Mesendoderm (in vitro differentiated cells): Measurements from ENCODE around the gene LIF.

Experiments
- DNase-seq: peaks from one replicate; pipeline ENCODE4 v3.0.0; 2013
- H2AK5ac ChIP-seq: 2 replicates; pipeline ENCODE4 v1.6.1; 2013; ENCODE audit warnings: low read length, inconsistent platforms
- H2BK120ac ChIP-seq: 2 replicates; pipeline ENCODE4 v1.6.1; 2013; ENCODE audit warnings: low read depth, mild to moderate bottlenecking, low read length, moderate library complexity, mixed read lengths
- H2BK15ac ChIP-seq: replicated peaks from 2 replicates; pipeline ENCODE4 v1.6.1; 2013; ENCODE audit warnings: low read depth, mild to moderate bottlenecking, moderate library complexity
- H2BK5ac ChIP-seq: 2 replicates; pipeline ENCODE4 v1.6.1; 2013; ENCODE audit warnings: low read length, inconsistent platforms
- H3K18ac ChIP-seq: 2 replicates; pipeline ENCODE4 v1.6.1; 2013; ENCODE audit warnings: mild to moderate bottlenecking, low read length, mixed read lengths
- H3K23ac ChIP-seq: one replicate; pipeline ENCODE4 v1.6.1; 2013; ENCODE audit warnings: low read length
- H3K27ac ChIP-seq: 2 replicates; pipeline ENCODE4 v1.5.1; 2013; ENCODE audit warnings: low read depth, mild to moderate bottlenecking, inconsistent platforms, low read length, moderate library complexity
- H3K27me3 ChIP-seq: 2 replicates; pipeline ENCODE4 v1.6.1; 2013; ENCODE audit warnings: low read length, control low read depth, mild to moderate bottlenecking, inconsistent platforms; ENCODE audit not compliant: insufficient read depth, poor library complexity
- H3K36me3 ChIP-seq: 2 replicates; pipeline ENCODE4 v1.6.1; 2013; ENCODE audit warnings: low read length, inconsistent platforms; ENCODE audit not compliant: control insufficient read depth, insufficient read depth
- H3K4ac ChIP-seq: one replicate; pipeline ENCODE4 v1.6.1; 2013; ENCODE audit warnings: low read depth, mild to moderate bottlenecking, low read length, moderate library complexity
- H3K4me1 ChIP-seq: 2 replicates; pipeline ENCODE4 v1.6.1; 2013; ENCODE audit warnings: low read depth, low read length, inconsistent platforms; ENCODE audit not compliant: control insufficient read depth
- H3K4me2 ChIP-seq: 2 replicates; pipeline ENCODE4 v1.6.1; 2013; ENCODE audit warnings: low read length
- H3K4me3 ChIP-seq: 2 replicates; pipeline ENCODE4 v1.5.1; 2013; ENCODE audit warnings: mild to moderate bottlenecking, low read length
- H3K56ac ChIP-seq: one replicate; pipeline ENCODE4 v1.6.1; 2013; ENCODE audit warnings: low read length
- H3K79me1 ChIP-seq: 2 replicates; pipeline ENCODE4 v1.6.1; 2013; ENCODE audit warnings: low read length, inconsistent platforms
- H3K79me2 ChIP-seq: 2 replicates; pipeline ENCODE4 v1.6.1; 2013; ENCODE audit warnings: mild to moderate bottlenecking, low read length; ENCODE audit not compliant: control insufficient read depth, insufficient read depth
- H3K9ac ChIP-seq: 2 replicates; pipeline ENCODE4 v1.6.1; 2013; ENCODE audit warnings: low read length, inconsistent platforms
- H4K5ac ChIP-seq: one replicate; pipeline ENCODE4 v1.6.1; 2013; ENCODE audit warnings: low read length
- H4K8ac ChIP-seq: one replicate; pipeline ENCODE4 v1.6.1; 2013; ENCODE audit warnings: low read depth, mild to moderate bottlenecking, control low read depth, low read length, moderate library complexity
- WGBS: extraction: QIAGEN DNeasy Blood & Tissue Kit; methylation state at CpG from one replicate; pipeline ENCODE4 v1.1.7; 2013; ENCODE audit warnings: low lambda C conversion rate, missing lambda C conversion rate; ENCODE audit not compliant: insufficient coverage; ENCODE audit errors: extremely low coverage; 5-methylcytosine and 5-hydroxymethylcytosine counted together

LIF gene

GRCh38 chr22:30205281-30206115, 41.1 kb downstream of the LIF start:
- Histone ChIP-seq H3K36me3 (no peaks in the 10 kb centered on the region), H3K4me2 (no peak overlapping the region), H2AK5ac (no peak overlapping the region), H2BK120ac (no peak overlapping the region), H3K27me3 (no peaks in the 10 kb centered on the region), H3K79me1 (no peaks in the 10 kb centered on the region), H3K18ac (no peak overlapping the region), H3K4me1 (no peaks in the 10 kb centered on the region), H2BK15ac (no peak overlapping the region), H3K4me3 (no peak overlapping the region), H3K23ac (no peak overlapping the region), H3K4ac (no peak overlapping the region), H3K27ac (no peak overlapping the region), H3K79me2 (no peaks in the 10 kb centered on the region), H4K5ac (no peak overlapping the region), H3K56ac (no peak overlapping the region), H3K9ac (no peak overlapping the region), H2BK5ac (no peak overlapping the region), H4K8ac (no peak overlapping the region)
- no CpG with 5 or more reads among the region's 25 CpGs for WGBS
- DNase-seq, result peak; percentile 53

GRCh38 chr22:30204742-30205111, 41.8 kb downstream of the LIF start:
- Histone ChIP-seq H3K23ac (no peak overlapping the region), H3K79me2 (no peaks in the 10 kb centered on the region), H2BK15ac (no peak overlapping the region), H3K4me3 (no peak overlapping the region), H3K18ac (no peak overlapping the region), H3K36me3 (no peaks in the 10 kb centered on the region), H2AK5ac (no peak overlapping the region), H3K4me2 (no peak overlapping the region), H3K4ac (no peak overlapping the region), H3K79me1 (no peaks in the 10 kb centered on the region), H3K27me3 (no peaks in the 10 kb centered on the region), H4K5ac (no peak overlapping the region), H4K8ac (no peak overlapping the region), H3K9ac (no peak overlapping the region), H3K4me1 (no peaks in the 10 kb centered on the region), H2BK5ac (no peak overlapping the region), H2BK120ac (no peak overlapping the region), H3K56ac (no peak overlapping the region), H3K27ac (no peak overlapping the region)
- no peak for DNase-seq
- WGBS, result no CpG with 5 or more reads among the region's 10 CpGs

- no peaks in the 10 kb centered on the region for H3K79me1 ChIP-seq
- H3K4ac ChIP-seq, result no peak overlapping the region
- H2AK5ac ChIP-seq, result no peak overlapping the region
- no peak for DNase-seq
- no peak overlapping the region for H3K4me3 ChIP-seq
- H2BK15ac ChIP-seq, result no peak overlapping the region
- no peak overlapping the region for H3K27ac ChIP-seq
- H3K56ac ChIP-seq, result no peak overlapping the region
- H3K9ac ChIP-seq, result no peak overlapping the region
- no peaks in the 10 kb centered on the region for H3K79me2 ChIP-seq
- no peak overlapping the region for H3K18ac ChIP-seq
- H3K4me1 ChIP-seq, result no peaks in the 10 kb centered on the region
- H3K36me3 ChIP-seq, result no peaks in the 10 kb centered on the region
- WGBS, result no CpG with 5 or more reads among the region's 7 CpGs
- H3K27me3 ChIP-seq, result no peaks in the 10 kb centered on the region
- H4K8ac ChIP-seq, result no peak overlapping the region
- H2BK5ac ChIP-seq, result no peak overlapping the region
- H2BK120ac ChIP-seq, result no peak overlapping the region
- H4K5ac ChIP-seq, result no peak overlapping the region
- H3K4me2 ChIP-seq, result no peak overlapping the region
- H3K23ac ChIP-seq, result no peak overlapping the region
Measured at GRCh38 chr22:30204015-30204741, 42.4 kb downstream of the LIF start.

DNA sequence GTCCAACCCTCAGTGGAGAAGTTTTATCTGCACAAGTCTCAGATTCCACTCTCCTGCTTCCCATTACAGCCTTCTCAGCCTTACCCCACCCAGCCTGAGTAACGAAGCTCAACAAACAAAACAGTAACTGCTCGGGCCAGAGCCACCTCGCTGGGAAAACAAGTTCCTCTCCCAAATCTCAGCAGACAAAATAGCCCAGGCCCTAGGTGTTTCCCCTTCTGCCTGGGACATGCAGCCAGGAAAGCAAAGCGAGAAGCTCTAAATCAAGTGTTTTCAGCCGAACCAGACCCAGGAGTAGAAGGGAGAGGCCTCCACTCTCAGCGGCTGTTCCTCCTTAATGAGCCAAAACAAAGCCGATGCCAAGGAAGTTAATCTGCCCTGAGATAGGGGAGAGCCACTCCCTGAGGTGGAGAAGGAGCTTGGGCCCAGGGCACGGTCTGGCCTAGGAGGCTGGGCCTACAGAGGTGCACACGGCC, 44.0 kb downstream of the LIF start:
- Histone ChIP-seq H4K5ac (no peak overlapping the region), H4K8ac (no peak overlapping the region), H3K36me3 (no peaks in the 10 kb centered on the region), H3K9ac (no peak overlapping the region), H3K56ac (peak overlapping the region; percentile 17), H3K23ac (no peak overlapping the region), H3K79me2 (no peaks in the 10 kb centered on the region), H2BK15ac (no peak overlapping the region), H3K27ac (no peak overlapping the region), H3K4ac (no peak overlapping the region), H3K4me2 (no peak overlapping the region), H3K18ac (no peak overlapping the region), H3K27me3 (no peaks in the 10 kb centered on the region), H3K4me1 (no peaks in the 10 kb centered on the region), H3K4me3 (no peak overlapping the region), H2BK5ac (no peak overlapping the region), H2BK120ac (no peak overlapping the region), H3K79me1 (no peaks in the 10 kb centered on the region), H2AK5ac (no peak overlapping the region)
- DNase-seq, result no peak
- WGBS, result no CpG with 5 or more reads among the region's 9 CpGs

- Histone ChIP-seq H3K36me3 (no peaks in the 10 kb centered on the region), H3K27ac (no peak overlapping the region), H4K5ac (no peak overlapping the region), H3K4ac (no peak overlapping the region), H3K4me3 (no peak overlapping the region), H2AK5ac (no peak overlapping the region), H3K4me1 (no peaks in the 10 kb centered on the region), H3K4me2 (no peak overlapping the region), H4K8ac (no peak overlapping the region), H3K9ac (no peak overlapping the region), H3K79me1 (no peaks in the 10 kb centered on the region), H2BK15ac (no peak overlapping the region), H3K27me3 (no peaks in the 10 kb centered on the region), H3K56ac (no peak overlapping the region), H3K79me2 (no peaks in the 10 kb centered on the region), H3K18ac (no peak overlapping the region), H2BK5ac (no peak overlapping the region), H2BK120ac (no peak overlapping the region), H3K23ac (no peak overlapping the region)
- no peak for DNase-seq
- WGBS, result no CpG with 5 or more reads among the region's 3 CpGs
Measured at GRCh38 chr22:30201945-30202344, 44.6 kb downstream of the LIF start.
